COLO829 (cell line): ENCODE data around the gene DRAM1.
"Not testable (repeated sequence)": the region's sequence is repeated elsewhere in the genome, so short reads cannot be mapped to it uniquely, and the experiment has no call there.

Source experiments
- DNase-seq: peaks from one replicate; pipeline ENCODE4 v3.0.0; 2012; ENCODE audit warnings: low spot score

Gene DRAM1

DNA sequence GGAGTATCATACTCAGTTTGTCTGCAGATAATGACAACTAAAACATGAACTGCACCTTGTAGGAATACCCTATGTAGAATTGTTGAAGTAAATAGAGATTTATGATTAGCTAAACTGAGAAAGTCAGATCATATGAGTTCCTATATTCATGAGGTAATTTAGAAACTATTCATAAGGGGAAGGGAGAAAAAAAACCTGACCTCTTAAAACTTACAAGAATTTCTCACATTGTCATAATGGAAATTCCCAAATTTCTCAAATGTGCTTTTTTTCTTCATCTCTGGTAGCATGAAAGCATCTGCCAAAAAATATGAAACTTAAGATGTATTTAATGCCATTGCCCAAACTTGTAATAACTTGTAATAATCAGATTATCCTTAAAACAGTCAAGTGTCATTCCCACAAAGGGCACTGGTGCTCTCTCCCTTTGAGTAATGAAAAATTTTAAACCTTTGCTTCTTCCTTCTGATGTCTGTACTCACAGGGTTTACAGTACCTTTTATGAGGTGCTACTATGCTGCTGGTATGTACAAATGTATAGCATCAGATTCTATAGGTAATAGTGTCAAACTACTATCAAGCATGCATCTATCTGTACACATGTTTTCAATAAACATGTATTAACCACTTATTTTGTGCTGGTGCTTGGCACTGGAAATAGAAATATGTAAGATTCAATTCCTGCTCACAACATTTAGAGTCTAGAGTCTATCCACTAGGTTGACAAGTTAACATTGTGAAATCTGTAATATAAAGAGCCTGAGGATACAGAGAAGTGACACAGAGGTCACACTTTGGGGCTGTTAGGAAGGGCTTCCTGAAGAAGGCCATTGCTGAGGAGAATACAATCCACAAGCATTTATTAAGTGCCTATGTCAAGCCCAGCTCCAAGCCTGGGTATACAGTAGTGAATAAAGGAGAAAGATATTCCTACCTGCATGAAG, 17.4 kb upstream of the DRAM1 start:
- DNase-seq: no peak

DNA sequence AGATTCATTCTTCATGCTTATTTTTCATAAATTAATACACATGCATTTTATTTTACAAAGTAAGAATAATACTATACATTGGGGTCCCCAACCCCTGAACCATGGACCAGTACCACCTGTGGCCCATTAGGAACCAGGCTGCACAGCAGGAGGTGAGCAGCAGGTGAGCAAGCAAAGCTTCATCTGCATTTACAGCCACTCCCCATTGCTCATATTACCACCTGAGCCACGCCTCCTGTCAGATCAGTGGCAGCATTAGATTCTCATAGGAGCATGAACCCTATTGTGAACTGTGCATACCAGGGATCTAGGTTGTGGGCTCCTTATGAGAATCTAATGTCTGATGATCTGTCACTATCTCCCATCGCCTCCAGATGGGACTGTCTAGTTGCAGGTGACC, 15.7 kb upstream of the DRAM1 start:
- DNase-seq: not testable (repeated sequence)

DNA sequence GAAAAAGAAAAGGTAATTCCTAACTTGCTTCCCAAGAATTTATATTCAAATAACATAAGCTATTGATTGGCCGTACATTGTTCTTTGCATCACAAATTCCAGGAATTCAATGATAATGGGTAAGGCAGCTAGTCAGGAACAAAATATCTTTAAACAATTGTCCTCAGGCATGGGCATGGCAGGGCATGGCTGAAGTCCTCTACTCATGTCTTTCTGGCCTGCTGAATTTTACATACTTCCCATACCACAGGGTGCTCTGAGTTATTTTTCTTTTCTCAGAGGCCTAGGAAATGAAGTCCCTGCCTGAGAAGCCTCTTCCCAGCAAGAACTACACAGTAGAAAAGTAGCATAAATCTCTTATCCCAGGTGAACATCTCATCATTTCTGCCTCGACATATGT, 15.1 kb upstream of the DRAM1 start:
- DNase-seq: no peak

DNA sequence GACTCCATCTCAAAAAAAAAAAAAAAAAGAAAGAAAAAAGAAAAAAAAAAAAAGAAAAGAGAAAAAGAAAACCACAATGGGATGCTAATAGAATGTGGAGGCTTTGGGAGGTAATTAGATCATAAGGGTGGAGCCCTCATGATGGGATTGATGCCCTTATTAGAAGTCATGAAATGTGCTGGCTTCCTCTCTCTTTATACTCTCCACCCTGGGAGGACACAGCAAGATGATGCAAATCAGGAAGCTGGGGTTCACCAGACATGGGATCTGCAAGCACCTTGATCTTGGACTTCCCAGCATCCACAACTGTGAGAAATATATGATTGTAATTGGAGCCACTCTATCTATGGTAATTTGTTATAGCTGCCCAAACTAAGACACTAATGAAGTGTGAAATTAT, 13.4 kb upstream of the DRAM1 start:
- no peak for DNase-seq

DNA sequence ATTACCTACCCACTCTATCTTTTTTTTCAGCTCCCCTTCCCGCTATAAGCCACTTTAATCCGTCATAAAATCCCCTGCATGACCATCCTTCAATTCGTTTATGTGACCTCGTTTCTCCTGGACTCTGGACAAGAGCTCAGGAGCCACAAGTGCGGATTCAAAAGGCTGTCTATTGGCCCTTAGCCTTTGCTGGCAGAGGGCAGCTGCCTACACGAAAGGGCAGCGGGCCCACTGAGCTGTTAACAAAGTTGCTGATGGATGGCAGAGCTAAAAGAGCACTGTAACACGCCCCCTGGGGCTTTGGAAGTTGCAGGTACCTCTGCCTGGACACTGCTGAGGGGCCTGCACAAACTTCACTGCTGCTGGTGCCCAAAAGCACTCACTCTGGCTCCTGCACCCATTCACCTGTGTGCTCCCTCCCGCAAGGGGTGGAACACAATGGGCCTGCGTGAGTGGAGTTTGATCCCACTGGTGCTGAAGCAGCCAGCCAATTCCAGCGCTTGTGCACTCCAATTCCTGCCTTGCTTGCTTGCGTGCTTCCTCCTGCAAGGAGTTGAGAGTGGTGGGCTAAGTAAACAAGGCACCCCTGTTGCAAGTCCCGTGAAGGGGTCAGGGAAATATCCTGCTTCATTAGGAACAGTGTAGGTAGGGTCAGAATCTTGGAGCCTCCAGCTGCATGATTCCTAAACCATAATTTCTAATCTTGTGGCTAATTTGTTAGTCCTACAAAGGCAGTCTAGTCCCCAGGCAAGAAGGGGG, 10.6 kb upstream of the DRAM1 start:
- no peak for DNase-seq

DNA sequence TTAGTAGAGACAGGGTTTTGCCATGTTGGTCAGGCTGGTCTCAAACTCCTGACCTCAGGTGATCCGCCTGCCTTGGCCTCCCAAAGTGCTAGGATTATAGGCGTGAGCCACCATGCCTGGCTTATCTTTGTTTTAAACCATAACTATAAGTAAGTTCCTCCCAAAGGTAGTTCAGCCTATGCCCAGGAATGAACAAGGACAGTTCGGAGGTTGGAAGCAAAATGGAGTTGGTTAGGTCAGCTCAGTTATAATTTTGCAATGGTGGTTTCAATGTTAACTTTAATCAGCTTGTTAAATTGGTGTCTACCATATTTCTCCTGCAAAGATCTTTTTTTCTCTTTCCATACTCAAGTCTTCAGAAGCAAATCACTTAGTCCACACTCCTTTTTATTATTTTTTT, 9.8 kb upstream of the DRAM1 start:
- DNase-seq: not testable (repeated sequence)

DNA sequence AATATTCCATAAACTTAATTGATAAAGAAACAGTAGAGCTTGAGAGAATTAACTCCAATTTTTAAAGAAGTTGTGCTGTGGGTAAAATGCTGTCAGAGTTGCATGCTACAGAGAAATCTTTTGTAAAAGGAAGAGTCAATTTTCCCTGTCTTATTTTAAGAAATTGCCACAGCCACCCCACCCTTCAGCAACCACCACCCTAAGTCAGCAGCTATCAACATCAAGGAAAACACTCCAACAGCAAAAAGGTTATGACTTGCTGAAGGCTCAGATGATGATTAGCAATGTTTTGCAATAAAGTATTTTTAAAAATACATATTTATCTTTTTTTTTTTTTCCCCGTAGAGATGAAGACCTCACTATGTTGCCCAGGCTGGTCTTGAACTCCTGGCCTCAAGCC, 6.5 kb upstream of the DRAM1 start:
- no peak for DNase-seq

DNA sequence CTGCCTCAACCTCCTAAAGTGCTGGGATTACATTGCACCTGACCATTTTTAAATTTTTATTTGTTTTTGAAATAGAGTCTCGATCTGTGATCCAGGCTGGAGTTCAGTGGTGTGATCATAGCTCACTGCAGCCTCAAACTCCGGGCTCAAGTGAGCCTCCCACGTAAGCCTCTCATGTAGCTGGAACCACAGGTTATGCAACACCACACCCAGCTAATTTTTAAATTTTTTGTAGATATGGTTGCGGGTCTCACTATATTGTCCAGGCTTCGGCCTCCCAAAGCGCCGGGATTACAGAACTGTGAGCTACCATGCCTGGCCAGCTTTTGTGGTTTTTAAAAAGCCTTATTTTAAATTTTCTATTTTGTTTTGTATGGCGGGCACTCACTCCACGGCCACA, 2.2 kb upstream of the DRAM1 start:
- DNase-seq: no peak

DNA sequence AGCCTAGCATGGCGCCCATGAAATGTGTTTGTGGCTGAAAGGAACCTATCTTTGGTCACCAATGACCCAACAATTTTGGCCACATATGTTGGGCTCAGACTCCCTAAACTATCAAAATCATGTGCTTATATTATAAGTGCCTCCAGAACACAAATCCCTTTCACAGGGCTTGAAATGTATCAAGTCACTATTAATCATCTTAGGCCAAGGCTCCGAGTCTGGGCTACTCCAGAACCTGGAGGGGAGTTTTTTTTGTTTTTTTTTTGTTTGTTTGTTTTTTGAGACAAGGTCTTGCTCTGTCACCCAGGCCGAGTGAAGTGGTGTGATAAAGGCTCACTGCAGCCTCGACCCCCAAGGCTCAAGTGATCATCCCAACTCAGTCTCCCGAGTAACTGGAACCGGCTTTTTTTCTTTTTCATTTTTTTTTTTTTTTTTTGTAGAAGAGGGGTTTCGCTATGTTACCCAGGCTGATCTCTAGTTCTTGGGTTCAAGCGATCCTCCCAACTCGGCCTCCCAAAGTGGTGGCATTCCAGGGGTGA, 989 bp upstream of the DRAM1 start:
- DNase-seq: no peak

DNA sequence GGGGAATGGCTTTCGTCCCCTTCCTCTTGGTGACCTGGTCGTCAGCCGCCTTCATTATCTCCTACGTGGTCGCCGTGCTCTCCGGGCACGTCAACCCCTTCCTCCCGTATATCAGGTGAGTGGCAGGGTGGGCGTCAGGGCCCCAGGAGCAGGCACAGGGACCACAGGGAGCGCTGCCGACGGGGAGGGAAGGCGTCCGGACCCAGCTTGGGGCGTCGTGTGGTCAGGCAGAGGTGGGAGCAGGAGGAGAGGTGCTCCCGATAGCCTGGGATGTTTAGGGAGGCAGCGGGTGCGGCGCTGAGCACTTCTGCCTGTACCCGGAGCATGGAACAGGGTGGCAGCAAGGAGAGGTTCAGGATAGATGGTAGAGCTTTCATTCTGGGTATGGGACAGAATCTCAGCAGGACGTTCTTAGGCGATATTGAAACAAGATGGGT, 444 bp downstream of the DRAM1 start:
- no peak for DNase-seq

DNA sequence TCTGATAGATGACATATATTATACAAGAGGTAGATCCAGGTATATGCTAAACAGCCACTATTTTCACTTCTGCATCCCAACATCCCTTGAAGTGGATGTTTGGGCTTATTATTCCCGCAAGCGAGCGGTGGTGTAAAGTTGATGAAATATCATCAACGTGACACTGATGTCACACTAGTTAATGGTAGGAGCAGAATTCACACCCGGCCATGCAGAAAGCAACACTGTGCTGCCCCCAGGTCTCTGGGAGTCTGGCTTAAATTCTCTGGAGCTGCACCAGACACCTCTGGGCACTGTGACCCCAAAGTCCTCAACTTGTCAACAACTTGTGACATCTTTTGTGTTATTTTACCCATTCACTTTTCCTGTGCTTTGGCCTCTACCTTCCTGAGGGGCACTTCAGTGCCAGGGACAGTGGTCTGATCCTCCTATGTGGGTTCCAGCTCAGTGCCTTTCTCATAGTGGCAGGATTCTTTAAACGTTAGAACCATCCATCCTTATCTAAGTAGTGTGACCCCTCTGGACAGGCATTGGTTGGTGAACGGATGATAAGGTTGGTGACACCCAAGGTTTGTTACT, 952 bp downstream of the DRAM1 start:
- no peak for DNase-seq

DNA sequence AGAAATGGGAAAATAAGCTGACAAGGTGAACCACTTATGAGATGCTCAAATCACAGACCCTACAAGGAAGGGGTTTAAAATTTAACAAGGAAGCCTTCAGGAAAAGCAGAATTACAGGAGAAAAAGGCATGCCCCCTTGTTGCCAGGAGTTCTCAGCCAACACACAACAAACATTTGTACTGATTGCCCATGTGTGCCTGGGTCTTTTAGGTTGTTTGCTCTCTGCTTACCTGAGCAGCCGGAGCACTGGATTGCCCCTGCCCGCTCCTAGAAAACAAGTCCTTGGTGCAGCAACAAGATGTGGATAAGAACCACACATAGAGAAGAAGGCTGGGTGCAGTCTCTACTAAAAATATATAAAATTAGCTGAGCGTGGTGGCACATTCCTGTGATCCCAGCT, 3.4 kb downstream of the DRAM1 start:
- DNase-seq: no peak

DNA sequence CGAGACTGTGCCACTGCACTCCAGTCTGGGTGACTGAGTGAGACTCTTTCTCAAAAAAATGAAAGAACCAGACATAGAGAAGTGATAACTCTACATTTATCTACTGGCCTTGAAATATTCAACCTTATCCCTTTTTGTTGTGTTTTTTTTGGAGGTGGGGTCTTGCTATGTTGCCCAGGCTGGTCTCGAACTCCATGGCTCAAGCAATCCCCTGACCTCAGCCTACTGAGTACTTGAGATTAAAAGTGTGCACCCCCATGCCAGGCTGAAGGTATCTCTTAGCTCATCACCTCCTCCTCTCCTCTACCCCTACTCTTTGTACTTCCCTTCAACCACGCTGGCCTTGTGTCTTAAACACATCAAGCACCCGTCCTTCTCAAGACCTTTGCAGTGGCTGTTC, 3.8 kb downstream of the DRAM1 start:
- no peak for DNase-seq

DNA sequence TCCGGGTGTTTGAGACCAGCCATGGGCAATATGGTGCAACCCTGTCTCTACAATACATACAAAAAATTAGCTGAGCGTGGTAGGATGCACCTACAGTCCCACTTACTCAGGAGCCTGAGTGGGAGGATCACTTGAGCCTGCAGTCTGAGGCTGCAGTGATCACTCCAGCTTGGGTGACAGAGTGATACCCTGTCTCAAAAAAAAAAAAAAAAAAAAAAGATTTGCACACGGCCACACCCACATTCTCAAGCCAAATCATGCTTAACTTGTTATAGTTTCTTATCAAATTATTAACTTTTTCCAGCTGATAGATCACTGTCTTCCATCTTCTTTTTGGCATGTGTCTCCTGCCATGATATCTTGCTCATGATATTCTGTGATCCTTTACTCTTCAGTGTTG, 6.8 kb downstream of the DRAM1 start:
- DNase-seq: no peak

DNA sequence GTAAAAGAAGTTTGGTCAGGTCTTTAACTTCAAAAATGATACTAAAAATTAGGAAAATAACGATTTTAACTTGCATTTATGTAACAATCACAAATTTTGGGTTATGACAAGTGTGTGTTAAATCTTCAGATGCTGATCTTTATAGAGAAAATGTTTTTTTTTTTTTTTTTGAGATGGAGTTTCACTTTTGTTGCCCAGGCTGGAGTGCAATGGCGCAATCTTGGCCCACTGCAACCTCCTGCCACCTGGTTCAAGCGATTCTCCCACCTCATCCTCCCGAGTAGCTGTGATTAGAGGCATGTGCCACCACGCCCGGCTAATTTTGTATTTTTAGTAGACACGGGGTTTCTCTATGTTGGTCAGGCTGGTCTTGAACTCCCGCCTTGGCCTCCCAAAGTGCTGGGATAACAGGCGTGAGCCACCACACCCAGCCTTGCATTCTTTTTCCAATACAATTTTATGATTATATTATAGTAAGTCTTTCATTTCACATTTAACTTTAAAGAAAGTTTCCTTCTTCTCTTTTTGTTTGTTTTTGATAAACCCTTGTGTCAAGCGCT, 7.5 kb downstream of the DRAM1 start:
- DNase-seq: not testable (repeated sequence)

DNA sequence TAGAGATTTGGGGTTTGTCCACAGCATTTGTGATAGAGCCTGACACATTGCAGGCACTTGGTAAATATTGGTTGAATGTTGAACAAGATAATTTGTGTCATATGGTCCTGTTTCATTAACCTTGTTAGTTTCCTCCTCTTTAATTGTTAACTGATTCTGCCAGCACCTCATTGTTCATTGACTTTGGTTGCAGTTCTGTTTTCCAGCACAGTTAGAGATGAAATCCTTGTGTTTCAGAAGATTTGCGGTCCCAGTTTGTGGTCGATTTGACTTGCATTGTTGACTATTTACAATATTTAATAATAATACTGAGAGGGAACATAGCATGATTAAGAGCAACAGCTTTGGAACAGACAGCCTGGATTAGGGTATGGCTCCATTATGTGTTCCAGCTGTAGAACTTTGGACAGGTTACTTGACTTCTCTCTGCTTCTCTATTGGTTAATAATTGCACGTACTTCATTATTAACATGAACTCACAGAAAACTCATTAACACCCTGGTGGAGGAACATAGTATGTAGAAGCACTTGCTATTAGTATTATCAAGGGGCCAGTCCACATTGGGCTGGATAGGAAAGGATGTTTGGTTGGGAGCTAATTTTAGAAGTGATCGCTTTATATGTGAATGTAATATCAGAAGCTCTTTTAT, 8.7 kb downstream of the DRAM1 start:
- no peak for DNase-seq

DNA sequence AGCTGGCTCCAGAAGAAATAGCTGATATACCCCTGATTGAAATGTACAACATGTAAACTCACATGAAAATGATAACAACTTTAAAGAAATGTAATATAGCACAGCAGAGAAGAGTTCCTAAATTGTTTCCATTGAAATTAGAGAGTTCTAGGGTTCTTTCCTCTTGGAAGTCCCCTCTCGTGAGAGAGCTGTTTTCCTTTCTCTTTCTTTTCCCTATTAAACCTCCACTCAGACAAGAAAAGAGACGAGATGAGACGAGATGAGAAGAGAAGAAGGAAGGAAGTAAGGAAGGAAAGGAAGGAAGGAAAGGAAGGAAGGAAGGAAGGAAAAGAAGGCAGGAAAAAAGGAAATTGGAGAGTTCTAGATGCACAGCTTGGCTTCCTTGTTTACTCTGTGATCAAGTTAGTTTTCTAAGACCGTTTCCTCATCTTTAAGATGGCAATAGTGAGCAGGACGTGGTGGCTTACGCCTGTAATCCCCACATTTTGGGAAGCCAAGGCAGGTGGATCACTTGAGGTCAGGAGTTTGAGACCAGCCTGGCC, 11.9 kb downstream of the DRAM1 start:
- DNase-seq: no peak

DNA sequence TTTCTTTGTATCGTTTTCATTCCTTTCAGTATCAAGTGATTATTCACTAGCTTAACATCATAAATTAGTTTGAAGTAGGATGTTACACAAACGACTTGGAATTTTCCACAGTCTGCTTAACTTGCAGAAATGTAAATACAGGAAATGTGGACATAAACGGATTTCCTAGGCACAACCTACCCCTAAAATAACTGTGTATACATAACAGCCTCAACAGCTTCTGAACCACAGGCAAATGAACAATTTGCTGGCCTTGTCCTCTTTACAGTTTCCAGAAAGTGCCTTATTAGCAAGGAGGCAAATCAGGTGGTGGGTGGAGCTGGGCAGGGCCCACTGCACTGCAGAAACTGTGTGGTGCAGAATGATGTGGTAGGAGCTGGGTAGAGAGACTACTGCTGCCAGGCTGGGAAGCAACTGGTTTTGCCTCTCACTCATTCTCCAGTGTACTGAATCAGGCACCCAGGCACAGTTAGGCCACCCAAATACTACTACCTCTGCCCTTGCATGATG, 14.1 kb downstream of the DRAM1 start:
- no peak for DNase-seq

DNA sequence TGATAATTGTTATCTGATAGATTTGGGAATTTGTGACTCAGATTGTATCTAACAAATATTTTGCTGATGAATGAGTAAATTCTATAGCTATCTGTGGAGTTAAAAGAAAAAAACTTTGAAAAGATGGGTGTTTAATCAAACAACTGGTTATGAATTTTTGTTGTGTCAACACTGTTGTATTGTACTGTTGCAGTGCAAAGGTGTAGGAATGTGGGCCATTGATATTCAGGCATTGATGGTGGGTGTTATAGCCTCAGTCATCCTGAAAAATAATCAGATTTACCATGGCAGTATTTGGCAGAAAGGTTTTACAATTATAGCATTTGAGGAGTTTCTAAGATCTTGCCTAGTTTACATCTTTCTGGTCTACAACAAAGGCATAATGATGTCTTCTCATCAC, 15.4 kb downstream of the DRAM1 start:
- DNase-seq: no peak

DNA sequence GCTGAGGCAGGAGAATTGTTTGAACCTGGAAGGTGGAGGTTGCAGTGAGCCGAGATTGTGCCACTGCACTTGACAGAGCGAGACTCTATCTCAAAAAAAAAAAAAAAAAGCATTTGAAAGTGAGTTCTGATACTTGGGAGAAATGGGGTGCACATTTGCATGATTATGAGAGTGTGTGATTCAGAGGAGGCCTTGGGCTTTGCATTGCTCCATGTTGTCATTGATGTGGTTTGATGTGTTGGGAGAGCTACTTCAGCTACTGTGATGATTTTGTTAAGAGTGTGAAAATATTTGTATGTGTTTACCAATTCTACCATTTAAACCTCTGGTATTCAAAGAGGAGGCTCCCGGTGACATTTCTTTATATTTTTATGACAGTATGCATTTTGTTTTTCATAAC, 24.4 kb downstream of the DRAM1 start:
- no peak for DNase-seq

DNA sequence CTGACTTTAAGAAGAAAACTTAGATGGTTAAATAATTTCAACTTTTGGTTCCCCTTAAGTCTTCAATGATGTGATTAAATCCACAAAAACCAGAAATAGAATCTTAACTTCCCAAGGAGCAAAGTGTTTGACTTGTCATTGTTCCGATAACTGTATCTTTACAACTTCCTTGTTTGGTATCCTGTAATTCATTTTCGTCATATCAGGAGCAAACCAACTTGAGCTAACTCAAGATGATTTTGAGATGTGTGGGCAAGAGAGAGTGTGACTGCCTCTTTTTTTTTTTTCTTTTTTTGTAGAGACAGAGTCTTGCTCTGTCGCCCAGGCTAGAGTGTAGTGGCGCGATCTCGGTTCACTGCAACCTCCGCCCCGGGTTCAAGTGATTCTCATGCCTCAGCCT, 25.3 kb downstream of the DRAM1 start:
- DNase-seq: no peak
